ENCODE results near the gene FKBP6.
"Not testable (repeated sequence)": the region's sequence is repeated elsewhere in the genome, so short reads cannot be mapped to it uniquely, and the experiment has no call there.

FKBP6 gene

GRCh38 chr7:73327922-73328321 is at the start of gene FKBP6, which contains the start of gene TRIM50:
FKBP6 (plus strand) TSS chr7:73328161; CDS start chr7:73328429, 268 bp downstream.
TRIM50 (minus strand) TSS chr7:73328082; CDS start chr7:73324787, 3,295 bp downstream.
- not testable (repeated sequence) for FAIRE-seq; DNase-seq (ENCODE audit: insufficient read length, low spot score)

- FAIRE-seq; DNase-seq (ENCODE audit: insufficient read length, low spot score): not testable (repeated sequence)
These were observed 30.7 kb upstream of the FKBP6 start for GRCh38 chr7:73297235-73297634.

- not testable (repeated sequence) for FAIRE-seq; DNase-seq (ENCODE audit: insufficient read length, low spot score)
These were observed 30.3 kb upstream of the FKBP6 start for GRCh38 chr7:73297706-73298105.

GRCh38 chr7:73299812-73300211 is 28.1 kb upstream of the FKBP6 start:
- FAIRE-seq; DNase-seq (ENCODE audit: insufficient read length, low spot score): not testable (repeated sequence)

- not testable (repeated sequence) for FAIRE-seq; DNase-seq (ENCODE audit: insufficient read length, low spot score)
These were observed 26.9 kb upstream of the FKBP6 start for GRCh38 chr7:73301108-73301507.

GRCh38 chr7:73302846-73303245 is 25.1 kb upstream of the FKBP6 start:
- FAIRE-seq; DNase-seq (ENCODE audit: insufficient read length, low spot score): not testable (repeated sequence)

- DNase-seq (ENCODE audit: insufficient read length, low spot score) (no peak), FAIRE-seq (no peak)
These were observed 24.4 kb upstream of the FKBP6 start for GRCh38 chr7:73303546-73303945.

- DNase-seq (ENCODE audit: insufficient read length, low spot score) (no peak), FAIRE-seq (no peak)
These were observed 23.9 kb upstream of the FKBP6 start for GRCh38 chr7:73304071-73304470.

GRCh38 chr7:73304612-73305387 is 23.2 kb upstream of the FKBP6 start:
- FAIRE-seq; DNase-seq (ENCODE audit: insufficient read length, low spot score): not testable (repeated sequence)

- FAIRE-seq (no peak), DNase-seq (ENCODE audit: insufficient read length, low spot score) (no peak)
These were observed 20.5 kb upstream of the FKBP6 start for GRCh38 chr7:73307436-73307835.

GRCh38 chr7:73308074-73308664 is 19.8 kb upstream of the FKBP6 start:
- DNase-seq (ENCODE audit: insufficient read length, low spot score), result peak; percentile 17
- FAIRE-seq, result no peak

GRCh38 chr7:73308665-73309214 is 19.2 kb upstream of the FKBP6 start, which contains the start of gene NSUN5:
NSUN5 (minus strand) TSS chr7:73308826; CDS start chr7:73308790, 36 bp downstream.
- DNase-seq (ENCODE audit: insufficient read length, low spot score) (peak; percentile 96), FAIRE-seq (no peak)

- FAIRE-seq; DNase-seq (ENCODE audit: insufficient read length, low spot score): not testable (repeated sequence)
These were observed 16.5 kb upstream of the FKBP6 start for GRCh38 chr7:73311421-73311820.

- DNase-seq (ENCODE audit: insufficient read length, low spot score), result no peak
- FAIRE-seq, result no peak
These were observed 15.0 kb upstream of the FKBP6 start for GRCh38 chr7:73312831-73313520.

- DNase-seq (ENCODE audit: insufficient read length, low spot score) (no peak), FAIRE-seq (no peak)
These were observed 14.4 kb upstream of the FKBP6 start for GRCh38 chr7:73313521-73313906.

- FAIRE-seq (no peak), DNase-seq (ENCODE audit: insufficient read length, low spot score) (no peak)
These were observed 13.7 kb upstream of the FKBP6 start for GRCh38 chr7:73314271-73314670.

- FAIRE-seq (no peak), DNase-seq (ENCODE audit: insufficient read length, low spot score) (no peak)
These were observed 11.4 kb upstream of the FKBP6 start for GRCh38 chr7:73316521-73316920.

- FAIRE-seq; DNase-seq (ENCODE audit: insufficient read length, low spot score): not testable (repeated sequence)
These were observed 9.2 kb upstream of the FKBP6 start for GRCh38 chr7:73318656-73319204.

GRCh38 chr7:73319541-73319940 is 8.4 kb upstream of the FKBP6 start:
- not testable (repeated sequence) for DNase-seq (ENCODE audit: insufficient read length, low spot score); FAIRE-seq

GRCh38 chr7:73320009-73320408 is 8.0 kb upstream of the FKBP6 start:
- not testable (repeated sequence) for DNase-seq (ENCODE audit: insufficient read length, low spot score); FAIRE-seq
